Stimulated activated CD4-positive, alpha-beta T cell treated with anti-CD3 and anti-CD28 coated beads, Interleukin-4, amount 100 ng/mL, for 48 hours (primary cell): ENCODE results near the gene SPATA24.
"Not testable (repeated sequence)": the region's sequence is repeated elsewhere in the genome, so short reads cannot be mapped to it uniquely, and the experiment has no call there.

ENCODE experiments used
- DNase-seq, 2 donors: peaks; one replicate each; pipeline ENCODE4 v3.0.0-alpha.2; 2020; ENCODE audit warnings: low read depth in 2 of 2

SPATA24 gene

GRCh38 chr5:139383993-139384590, 19.8 kb downstream of the SPATA24 start:
- no peak for DNase-seq

GRCh38 chr5:139383275-139383992, 20.5 kb downstream of the SPATA24 start, which contains the start of gene SLC23A1:
TSS of gene SLC23A1 (minus strand) at chr5:139383297. CDS start at chr5:139383253, 44 bp downstream.
- DNase-seq = no peak

GRCh38 chr5:139382807-139383206, 21.1 kb downstream of the SPATA24 start:
- no peak for DNase-seq

- DNase-seq = no peak
These were observed 21.8 kb downstream of the SPATA24 start for GRCh38 chr5:139381837-139382761.

GRCh38 chr5:139379626-139380449, 24.1 kb downstream of the SPATA24 start:
- no peak for DNase-seq

GRCh38 chr5:139378941-139379361, 24.9 kb downstream of the SPATA24 start:
- no peak for DNase-seq

GRCh38 chr5:139378101-139378825, 25.6 kb downstream of the SPATA24 start:
- DNase-seq = no peak

- no peak for DNase-seq
These were observed 26.7 kb downstream of the SPATA24 start for GRCh38 chr5:139377226-139377625.

- no peak for DNase-seq
These were observed 27.5 kb downstream of the SPATA24 start for GRCh38 chr5:139376364-139376763.

- no peak for DNase-seq
These were observed 29.0 kb downstream of the SPATA24 start for GRCh38 chr5:139374909-139375308.

GRCh38 chr5:139371482-139372435, 32.1 kb downstream of the SPATA24 start:
- DNase-seq = no peak

GRCh38 chr5:139369181-139369580, 34.7 kb downstream of the SPATA24 start:
- DNase-seq = no peak

GRCh38 chr5:139368613-139369012, 35.3 kb downstream of the SPATA24 start:
- DNase-seq = no peak

- DNase-seq = no peak
These were observed 39.4 kb downstream of the SPATA24 start for GRCh38 chr5:139364466-139364865.

GRCh38 chr5:139363937-139364336, 40.0 kb downstream of the SPATA24 start:
- DNase-seq = no peak

GRCh38 chr5:139361835-139362429, 42.0 kb downstream of the SPATA24 start:
- no peak for DNase-seq

- no peak for DNase-seq
These were observed 43.5 kb downstream of the SPATA24 start for GRCh38 chr5:139360384-139360783.

GRCh38 chr5:139358064-139358463, 45.8 kb downstream of the SPATA24 start:
- DNase-seq = no peak

- not testable (repeated sequence) for DNase-seq
These were observed 48.0 kb downstream of the SPATA24 start for GRCh38 chr5:139355900-139356299.
